ENCODE data around the gene NRIP3.

NRIP3 gene

DNA sequence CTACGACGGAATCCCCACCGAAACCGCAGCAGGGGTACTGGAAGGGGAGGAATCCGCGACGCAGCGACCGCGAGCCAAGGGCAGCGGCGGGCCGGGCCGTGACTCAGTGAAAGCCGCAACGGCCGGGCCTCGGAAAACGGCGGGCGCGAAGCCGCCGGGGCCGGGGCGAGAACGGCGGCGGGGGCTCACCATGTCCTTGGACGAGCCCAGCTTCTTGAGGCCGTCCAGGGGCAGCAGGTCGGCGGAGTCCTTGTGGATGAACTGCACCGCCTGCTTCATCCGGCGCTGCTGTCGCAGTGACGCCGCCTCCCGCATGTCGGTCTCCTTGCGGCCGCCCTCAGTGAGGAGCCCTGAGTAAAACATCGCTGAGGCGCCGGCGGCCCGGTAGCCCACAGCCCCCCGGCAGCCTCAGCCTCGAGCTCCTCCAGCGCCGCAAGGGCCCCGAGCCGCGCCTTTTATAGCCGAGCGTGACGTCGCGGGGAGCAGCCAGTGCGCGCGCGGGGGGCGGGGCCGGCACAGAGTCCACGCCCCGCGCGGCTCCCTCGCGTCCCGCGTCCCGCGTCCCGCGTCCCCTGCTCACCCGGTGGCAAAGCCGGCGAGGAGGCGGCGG is at the start of gene NRIP3:
TSS of gene NRIP3 (minus strand) at position 429 of the 610 bp plus-strand sequence. CDS start at position 363, 66 bp downstream.
- TF ChIP-seq, protein P1, sequence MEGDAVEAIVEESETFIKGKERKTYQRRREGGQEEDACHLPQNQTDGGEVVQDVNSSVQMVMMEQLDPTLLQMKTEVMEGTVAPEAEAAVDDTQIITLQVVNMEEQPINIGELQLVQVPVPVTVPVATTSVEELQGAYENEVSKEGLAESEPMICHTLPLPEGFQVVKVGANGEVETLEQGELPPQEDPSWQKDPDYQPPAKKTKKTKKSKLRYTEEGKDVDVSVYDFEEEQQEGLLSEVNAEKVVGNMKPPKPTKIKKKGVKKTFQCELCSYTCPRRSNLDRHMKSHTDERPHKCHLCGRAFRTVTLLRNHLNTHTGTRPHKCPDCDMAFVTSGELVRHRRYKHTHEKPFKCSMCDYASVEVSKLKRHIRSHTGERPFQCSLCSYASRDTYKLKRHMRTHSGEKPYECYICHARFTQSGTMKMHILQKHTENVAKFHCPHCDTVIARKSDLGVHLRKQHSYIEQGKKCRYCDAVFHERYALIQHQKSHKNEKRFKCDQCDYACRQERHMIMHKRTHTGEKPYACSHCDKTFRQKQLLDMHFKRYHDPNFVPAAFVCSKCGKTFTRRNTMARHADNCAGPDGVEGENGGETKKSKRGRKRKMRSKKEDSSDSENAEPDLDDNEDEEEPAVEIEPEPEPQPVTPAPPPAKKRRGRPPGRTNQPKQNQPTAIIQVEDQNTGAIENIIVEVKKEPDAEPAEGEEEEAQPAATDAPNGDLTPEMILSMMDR (conservative IDR thresholded peaks at IDR 0.05; ENCODE audit: low read length), result no peak
- peak; percentile 58 for DNase-seq (ENCODE audit: low read depth)
- H3K4me3 ChIP-seq (ENCODE audit: low read length), result peak within 1 kb of the TSS; percentile 62

DNA sequence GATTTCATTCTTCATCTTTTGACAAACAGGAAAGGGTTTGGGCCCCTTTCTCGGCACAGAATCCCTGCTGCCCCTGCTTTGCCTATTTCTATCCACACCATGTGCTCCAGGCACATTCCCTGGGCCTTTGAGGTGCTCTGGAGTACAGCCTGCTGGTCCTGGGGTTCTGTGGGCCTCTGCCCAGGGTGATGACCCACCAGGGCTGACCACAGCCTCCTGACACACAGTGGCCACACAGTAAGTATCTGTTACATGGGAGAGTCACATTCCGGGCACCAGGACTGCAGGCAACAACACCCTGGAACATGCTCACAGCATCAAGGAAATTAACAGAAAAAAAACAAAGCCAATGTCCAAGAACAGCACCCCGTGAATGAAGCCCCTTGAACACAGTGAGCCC is 48.5 kb upstream of the NRIP3 start:
- TF ChIP-seq, protein P1 (conservative IDR thresholded peaks at IDR 0.05; ENCODE audit: low read length), result no peak
- DNase-seq (ENCODE audit: low read depth), result no peak
- H3K4me3 ChIP-seq (ENCODE audit: low read length), result no peak overlapping the region

DNA sequence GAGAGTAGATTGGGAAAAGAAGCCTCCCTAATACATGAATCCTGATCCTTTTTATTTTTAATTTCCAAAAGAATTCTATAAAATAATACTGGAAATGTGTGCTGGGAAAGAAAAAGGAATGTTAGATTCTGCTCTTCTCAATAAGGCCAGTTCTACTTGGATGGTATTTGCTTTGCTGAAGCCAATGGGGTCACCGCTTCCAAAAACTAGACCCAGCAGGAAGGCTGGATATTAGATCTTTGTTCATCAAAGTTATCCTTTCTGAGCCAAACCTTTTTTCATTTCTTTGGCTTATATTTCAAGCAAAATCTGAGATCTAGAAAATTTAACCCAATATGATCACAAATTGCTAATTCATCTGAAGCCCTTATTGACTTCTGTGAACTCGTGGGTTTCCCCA is 46.2 kb upstream of the NRIP3 start:
- H3K4me3 ChIP-seq (ENCODE audit: low read length), result no peak overlapping the region
- TF ChIP-seq, protein P1 (conservative IDR thresholded peaks at IDR 0.05; ENCODE audit: low read length), result no peak
- no peak for DNase-seq (ENCODE audit: low read depth)

DNA sequence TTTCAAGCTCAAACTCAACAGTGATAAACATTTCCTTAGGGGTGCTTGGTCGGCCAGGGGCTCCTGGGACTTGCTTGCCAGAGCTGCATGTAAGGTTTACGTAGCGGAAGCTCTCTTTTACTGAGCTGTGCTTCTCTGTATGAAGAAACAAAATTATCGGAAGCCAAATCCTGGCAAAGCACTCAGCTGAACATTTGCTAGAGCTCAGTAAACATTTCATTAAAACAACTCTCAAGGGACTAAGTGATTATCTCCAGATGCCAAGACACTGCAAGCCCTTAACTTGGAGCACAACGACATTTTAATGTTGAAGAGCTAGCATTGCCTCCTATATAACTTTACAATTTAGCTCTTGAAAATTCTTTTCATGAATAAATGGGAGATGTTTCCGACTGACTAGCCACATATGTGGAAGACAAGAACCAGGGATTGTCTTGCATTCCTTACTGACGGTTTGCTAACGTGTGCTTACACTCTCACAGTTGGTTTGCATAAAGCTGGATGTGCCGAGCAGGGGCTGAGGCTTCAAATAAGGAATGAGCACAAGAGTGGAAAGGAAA is 44.2 kb upstream of the NRIP3 start:
- H3K4me3 ChIP-seq (ENCODE audit: low read length), result peak overlapping the region; percentile 28
- DNase-seq (ENCODE audit: low read depth), result peak; percentile 79
- TF ChIP-seq, protein P1 (conservative IDR thresholded peaks at IDR 0.05; ENCODE audit: low read length), result no peak

DNA sequence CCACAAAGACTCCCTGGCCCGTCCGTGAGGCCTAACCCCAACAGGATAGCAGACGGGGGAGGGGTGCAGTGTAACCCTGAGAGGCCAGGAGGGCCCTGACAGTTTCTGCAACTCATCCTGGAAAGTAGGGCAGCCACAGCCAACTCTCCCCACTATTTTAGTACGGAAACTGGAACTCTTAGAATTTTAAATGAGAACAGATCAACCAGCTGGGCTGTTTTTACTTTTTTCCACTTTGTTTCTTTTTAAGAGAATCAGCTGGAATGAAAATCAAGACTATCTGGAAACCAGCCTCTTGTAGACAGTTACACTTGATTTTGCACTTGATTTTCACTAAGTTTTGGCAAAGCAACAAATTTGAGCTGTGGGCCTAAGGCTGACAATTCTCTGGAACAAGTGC is 42.7 kb upstream of the NRIP3 start:
- no peak overlapping the region for H3K4me3 ChIP-seq (ENCODE audit: low read length)
- DNase-seq (ENCODE audit: low read depth), result no peak
- TF ChIP-seq, protein P1 (conservative IDR thresholded peaks at IDR 0.05; ENCODE audit: low read length), result no peak

DNA sequence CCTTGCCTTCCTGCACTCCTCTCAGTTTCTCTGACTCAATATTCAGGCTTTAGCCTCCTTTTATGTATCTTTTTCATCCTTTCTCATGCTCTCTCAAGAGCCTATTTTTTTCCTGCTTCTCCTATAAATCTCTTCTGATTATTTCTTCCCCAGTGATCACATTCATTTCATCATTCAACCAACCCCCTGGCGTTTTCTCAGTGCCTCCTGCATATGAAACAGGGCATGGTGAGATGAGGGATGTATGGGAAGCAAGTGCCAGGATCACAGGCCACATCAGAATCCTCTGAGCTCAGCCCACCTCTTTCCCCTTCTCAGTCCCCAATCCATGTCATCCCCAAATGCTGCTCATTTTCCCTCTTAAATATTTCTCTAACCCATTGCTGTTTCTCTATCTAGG is 38.7 kb upstream of the NRIP3 start:
- TF ChIP-seq, protein P1 (conservative IDR thresholded peaks at IDR 0.05; ENCODE audit: low read length), result no peak
- no peak overlapping the region for H3K4me3 ChIP-seq (ENCODE audit: low read length)
- DNase-seq (ENCODE audit: low read depth), result no peak

DNA sequence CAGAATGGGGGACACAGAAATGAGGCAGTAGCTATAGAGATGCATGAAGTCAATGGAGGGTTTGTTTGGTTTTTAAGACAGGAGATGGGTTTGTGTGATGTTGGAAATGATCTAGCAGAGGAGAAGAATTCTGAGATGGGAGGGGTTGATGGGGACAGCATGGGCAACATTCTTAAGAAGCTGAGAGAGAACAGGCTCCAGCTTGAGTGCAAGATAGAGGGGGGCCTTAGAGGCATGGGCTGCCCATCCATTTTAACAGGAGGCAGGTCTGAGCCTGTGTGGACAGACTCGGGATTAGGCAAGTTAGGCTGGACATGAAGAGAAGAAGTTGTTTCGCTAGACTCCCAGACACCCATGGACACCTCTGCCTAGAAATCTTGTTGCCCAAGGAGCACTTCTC is 37.9 kb upstream of the NRIP3 start:
- no peak for DNase-seq (ENCODE audit: low read depth)
- TF ChIP-seq, protein P1 (conservative IDR thresholded peaks at IDR 0.05; ENCODE audit: low read length), result no peak
- H3K4me3 ChIP-seq (ENCODE audit: low read length), result no peak overlapping the region

Data from AG10803 (cell line).